GM18502 (cell line): Measurements from ENCODE around the gene TRIM75.
"Not testable (repeated sequence)": the region's sequence is repeated elsewhere in the genome, so short reads cannot be mapped to it uniquely, and the experiment has no call there.

ENCODE experiments used
- ATAC-seq: cut with Tn5 transposase; IDR thresholded peaks from one replicate; pipeline ENCODE4 v1.9.1; 2021; ENCODE audit warnings: mild to moderate bottlenecking; ENCODE audit not compliant: unreplicated experiment, poor library complexity

The TRIM75 gene

DNA sequence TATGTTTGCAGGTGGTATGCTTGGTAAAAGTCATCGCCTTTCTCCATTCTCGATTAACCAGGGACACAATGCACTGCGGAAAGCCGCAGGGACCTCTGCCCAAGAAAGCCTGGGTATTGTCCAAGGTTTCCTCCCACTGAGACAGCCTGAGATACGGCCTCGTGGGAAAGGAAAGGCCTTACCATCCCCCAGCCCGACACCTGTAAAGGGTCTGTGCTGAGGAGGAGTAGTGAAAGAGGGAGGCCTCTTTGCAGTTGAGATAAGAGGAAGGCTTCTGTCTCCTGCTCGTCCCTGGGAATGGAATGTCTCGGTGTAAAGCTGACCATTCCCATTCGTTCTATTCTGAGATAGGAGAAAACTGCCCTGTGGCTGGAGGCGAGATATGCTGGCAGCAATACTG is 19.7 kb downstream of the TRIM75 start:
- ATAC-seq = not testable (repeated sequence)

DNA sequence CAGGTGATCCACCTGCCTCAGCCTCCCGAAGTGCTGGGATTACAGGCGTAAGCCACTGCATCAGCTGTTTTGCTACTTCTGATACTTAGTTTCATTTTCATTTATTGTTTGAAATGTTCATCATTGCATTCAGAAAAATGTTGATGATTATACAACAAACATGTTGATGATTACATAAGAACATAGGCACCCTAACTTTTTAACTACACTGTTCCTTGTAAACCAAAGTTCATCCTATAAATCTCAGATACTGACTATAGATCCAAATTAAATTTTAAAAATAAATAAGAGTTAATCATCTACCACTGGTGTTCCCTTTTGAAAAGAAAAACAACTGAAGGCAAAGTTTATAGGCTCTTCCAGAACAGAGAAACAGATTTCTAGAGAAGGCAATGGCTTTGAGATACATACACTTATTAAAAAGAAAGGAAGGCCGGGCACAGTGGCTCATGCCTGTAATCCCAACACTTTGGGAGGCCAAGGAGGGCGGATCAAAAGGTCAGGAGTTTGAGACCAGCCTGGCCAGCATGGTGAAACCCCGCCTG is 23.4 kb downstream of the TRIM75 start:
- no peak for ATAC-seq

DNA sequence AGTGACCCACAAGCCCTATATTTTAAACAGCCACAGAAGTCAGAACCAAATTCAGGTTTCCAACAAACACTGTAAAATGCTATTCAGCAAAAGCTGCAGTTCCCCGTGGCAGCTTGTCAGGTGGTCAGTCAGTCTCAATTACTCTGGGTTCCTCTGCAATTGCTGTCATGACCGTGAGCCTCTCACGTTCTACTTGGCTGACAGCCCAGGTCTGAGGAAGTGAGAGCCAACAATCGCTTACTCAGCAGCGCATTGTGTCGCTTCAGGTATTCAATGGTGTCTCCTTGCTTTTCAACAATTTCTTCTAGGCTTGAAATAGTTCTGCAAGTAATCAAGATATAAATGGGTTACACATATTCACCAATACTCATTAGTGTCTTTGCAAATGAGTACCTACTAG is 25.8 kb downstream of the TRIM75 start:
- ATAC-seq = no peak

DNA sequence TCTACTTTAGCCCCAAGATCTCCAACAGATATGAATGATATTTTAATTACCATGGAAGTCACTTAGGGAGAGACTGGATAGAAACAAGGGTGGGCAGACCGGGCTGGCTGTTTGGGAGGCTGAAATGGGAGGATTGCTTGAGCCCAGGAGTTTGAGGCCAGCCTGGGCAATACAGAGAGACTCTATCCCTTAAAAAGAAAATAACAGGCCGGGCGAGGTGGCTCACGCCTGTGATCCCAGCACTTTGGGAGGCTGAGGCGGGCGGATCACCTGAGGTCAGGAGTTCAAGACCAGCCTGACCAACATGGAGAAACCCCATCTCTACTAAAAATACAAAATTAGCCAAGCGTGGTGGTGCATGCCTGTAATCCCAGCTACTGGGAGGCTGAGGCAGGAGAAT is 31.1 kb downstream of the TRIM75 start:
- not testable (repeated sequence) for ATAC-seq

DNA sequence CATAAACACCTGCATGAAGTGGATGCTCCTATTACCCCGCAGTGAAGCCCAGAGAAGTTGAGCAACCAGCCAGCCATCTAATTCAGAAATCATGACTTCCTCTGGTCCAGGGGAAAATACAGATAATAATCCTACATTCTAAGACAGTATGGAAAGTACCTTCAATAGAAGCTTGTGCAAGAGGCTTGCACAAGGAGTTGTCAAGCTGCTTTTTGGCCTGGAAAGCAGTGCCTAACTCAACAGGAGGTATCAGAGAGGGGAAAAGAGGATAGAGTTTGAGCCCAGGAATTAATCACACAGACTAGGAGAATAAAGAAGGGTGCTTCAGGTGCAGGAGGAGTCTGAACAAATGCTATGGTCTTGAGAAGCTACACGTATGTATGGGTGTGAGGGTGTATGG is 32.3 kb downstream of the TRIM75 start:
- ATAC-seq = no peak

DNA sequence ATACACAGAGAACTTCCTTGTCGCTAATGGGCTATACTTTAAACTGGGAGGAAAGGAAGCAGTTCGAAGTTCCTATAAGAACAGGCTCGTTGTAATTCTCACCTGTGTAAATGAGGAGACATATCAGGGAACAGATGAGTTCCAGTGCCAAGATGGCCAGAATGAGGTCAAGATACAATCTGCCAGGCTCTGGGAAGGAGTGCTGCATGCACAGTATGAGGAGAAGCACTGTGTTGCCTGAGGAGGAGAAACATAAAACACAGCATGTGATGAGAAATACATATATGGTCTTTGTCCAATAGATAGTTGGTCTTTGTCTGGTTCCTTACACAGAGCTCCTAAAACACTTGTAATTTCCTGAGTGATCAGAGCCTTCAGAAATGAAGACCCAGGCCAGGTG is 34.7 kb downstream of the TRIM75 start:
- no peak for ATAC-seq

DNA sequence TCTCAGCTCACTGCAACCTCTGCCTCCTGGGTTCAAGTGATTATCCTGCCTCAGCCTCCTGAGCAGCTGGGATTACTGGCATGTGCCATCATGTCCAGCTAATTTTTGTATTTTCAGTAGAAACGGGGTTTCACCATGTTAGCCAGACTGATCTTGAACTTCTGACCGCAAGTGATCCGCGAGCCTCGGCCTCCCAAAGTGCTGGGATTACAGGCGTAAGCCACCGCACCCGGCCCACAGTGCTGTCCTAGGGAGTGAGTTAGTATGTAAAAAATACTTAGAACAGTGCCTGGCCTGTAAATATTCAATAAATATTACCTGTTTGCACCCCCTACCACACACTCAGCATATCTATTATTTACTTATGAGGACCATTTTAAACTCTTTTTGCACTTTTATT is 38.5 kb downstream of the TRIM75 start:
- ATAC-seq = not testable (repeated sequence)

DNA sequence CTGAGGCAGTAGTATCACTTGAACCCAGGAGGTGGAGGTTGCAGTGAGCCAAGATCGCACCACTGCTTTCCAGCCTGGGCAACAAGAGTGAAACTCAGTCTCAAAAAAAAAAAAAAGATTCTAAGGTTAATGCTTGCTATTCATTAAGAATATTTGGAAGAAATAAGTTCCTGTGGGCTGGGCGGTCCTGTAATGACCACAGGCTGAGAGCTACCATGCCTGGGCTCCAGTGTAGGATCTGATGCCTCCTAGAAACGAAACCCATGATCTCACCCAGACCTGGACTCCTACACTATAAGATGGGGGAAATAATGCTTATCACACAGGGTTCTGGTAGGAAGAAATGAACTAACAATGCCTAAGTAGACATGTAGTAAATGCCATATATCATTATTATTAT is 41.2 kb downstream of the TRIM75 start:
- ATAC-seq = no peak

DNA sequence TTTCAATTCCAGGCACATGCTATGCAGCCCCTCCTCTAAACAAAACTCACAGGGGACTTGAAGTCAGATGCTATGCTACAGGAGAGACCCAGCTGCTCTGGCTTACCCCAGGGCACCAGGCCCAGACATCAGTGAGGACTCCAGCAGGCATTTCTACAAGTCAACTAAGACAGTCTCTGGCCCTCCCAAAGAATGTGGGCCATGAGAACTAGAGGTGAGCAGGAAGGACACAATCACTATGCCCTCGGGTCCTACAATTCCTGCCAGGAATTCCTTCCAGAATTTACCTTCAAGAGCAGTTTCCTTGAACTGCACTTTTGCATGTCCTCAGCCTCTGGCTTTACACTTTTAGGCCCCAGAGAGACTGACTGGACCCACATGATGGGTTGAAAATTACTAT is 41.6 kb downstream of the TRIM75 start:
- no peak for ATAC-seq

DNA sequence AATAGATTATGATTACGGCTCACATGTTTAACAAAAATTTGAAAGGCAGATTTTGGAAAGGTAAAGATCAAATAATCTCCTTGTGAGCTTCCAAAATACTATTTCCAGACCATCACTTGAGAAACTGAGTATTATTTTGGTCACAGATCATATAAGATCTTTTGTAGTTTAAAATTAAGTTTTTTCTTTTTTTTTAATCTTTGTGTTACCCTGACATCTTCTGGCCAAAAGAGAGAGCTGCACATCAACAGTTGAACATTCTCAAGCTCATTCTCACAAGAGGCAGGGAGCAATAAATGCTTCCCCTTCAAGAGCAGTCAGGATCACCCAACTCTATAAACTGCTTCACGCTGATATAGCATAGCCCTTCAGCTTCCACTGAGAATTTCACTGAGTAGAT is 43.1 kb downstream of the TRIM75 start:
- peak; percentile 55 for ATAC-seq

DNA sequence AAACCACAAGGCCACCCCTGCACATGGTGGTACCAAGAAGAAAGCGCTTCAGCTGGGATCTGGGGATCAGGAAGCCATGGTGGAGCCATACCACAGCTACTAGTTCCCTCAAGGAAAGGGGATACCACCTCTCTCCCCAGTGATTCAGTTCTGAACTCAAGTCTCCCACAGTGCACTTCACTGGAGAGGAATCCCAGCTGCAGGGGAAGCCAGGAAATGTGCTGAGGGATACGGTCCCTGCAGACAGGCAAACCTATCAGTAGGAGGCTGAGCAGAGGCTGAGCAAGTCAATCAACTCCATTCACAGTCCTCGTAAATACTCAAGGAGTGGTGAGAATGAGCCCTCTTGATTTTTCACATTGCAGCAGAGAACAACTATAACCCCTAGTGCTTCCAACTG is 48.0 kb downstream of the TRIM75 start:
- no peak for ATAC-seq

DNA sequence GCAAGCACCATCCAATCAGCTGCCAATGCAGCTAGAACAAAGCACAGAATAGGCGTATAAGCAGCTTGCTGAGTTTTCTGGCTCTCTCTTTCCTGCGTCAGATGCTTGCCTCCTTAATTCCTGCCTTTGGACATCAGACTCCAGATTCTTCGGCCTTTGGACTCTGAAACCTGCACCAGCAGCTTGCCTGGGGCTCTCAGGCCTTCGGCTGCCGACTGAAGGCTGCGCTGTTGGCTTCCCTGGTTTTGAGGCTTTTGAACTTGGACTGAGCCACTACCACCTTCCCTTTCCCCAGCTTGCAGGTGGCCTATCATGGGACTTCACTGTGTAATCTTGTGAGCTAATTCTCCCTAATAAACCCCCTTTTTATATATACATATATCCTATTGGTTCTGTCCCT is 52.9 kb downstream of the TRIM75 start:
- no peak for ATAC-seq
